SK-N-SH treated with all-trans-retinoic acid at 6 μM for 48 hours (cell line): ENCODE data around the gene RAB7A.
"Not testable (repeated sequence)": the region's sequence is repeated elsewhere in the genome, so short reads cannot be mapped to it uniquely, and the experiment has no call there.

Source experiments
- ATAC-seq: fragments of 200-7000 bp; cut with Tn5 transposase; 3 replicates; pipeline ENCODE4 v1.9.1; 2020; ENCODE audit warnings: mild to moderate bottlenecking, moderate library complexity
- ARNTL ChIP-seq: fragments of 450-650 bp; formaldehyde crosslinking; IDR thresholded peaks from 2 replicates; pipeline ENCODE4 v1.5.0; 2020; ENCODE audit warnings: low read depth, mild to moderate bottlenecking, moderate library complexity, borderline replicate concordance
- BACH2 ChIP-seq: fragments of 250-450 bp; sonication (Bioruptor Pico); IDR thresholded peaks from 2 replicates; pipeline ENCODE4 v1.9.0; 2021; ENCODE audit warnings: mild to moderate bottlenecking, borderline replicate concordance
- CSDC2 ChIP-seq: fragments of 250-450 bp; sonication (Bioruptor Pico); IDR thresholded peaks from 2 replicates; pipeline ENCODE4 v1.5.0; 2020; ENCODE audit warnings: mild to moderate bottlenecking, moderate library complexity
- CSRNP3 ChIP-seq: fragments of 250-450 bp; sonication (Bioruptor Pico); IDR thresholded peaks from 2 replicates; pipeline ENCODE4 v1.5.1; 2021; ENCODE audit warnings: mild to moderate bottlenecking, moderate library complexity
- ESRRG ChIP-seq: fragments of 250-450 bp; sonication (Bioruptor Pico); IDR thresholded peaks from 2 replicates; pipeline ENCODE4 v1.6.1; 2021; ENCODE audit warnings: mild to moderate bottlenecking
- GLIS3 ChIP-seq: fragments of 250-450 bp; sonication (Bioruptor Pico); IDR thresholded peaks from 2 replicates; pipeline ENCODE4 v1.5.0; 2020; ENCODE audit warnings: mild to moderate bottlenecking, moderate library complexity
- ISL1 ChIP-seq: fragments of 250-450 bp; sonication (Bioruptor Pico); IDR thresholded peaks from 2 replicates; pipeline ENCODE4 v2.1.2; 2022; ENCODE audit warnings: mild to moderate bottlenecking, moderate library complexity
- OSR1 ChIP-seq: fragments of 250-450 bp; sonication (Bioruptor Pico); IDR thresholded peaks from 2 replicates; pipeline ENCODE4 v1.8.0; 2022; ENCODE audit warnings: moderate library complexity, mild to moderate bottlenecking, inconsistent platforms
- PATZ1 ChIP-seq: fragments of 250-450 bp; sonication (Bioruptor Pico); IDR thresholded peaks from 2 replicates; pipeline ENCODE4 v1.8.0; 2020; ENCODE audit warnings: mild to moderate bottlenecking, moderate library complexity, borderline replicate concordance
- POU6F1 ChIP-seq: fragments of 250-450 bp; sonication (Bioruptor Pico); IDR thresholded peaks from 2 replicates; pipeline ENCODE4 v1.8.0; 2021; ENCODE audit warnings: low read depth, mild to moderate bottlenecking, moderate library complexity, borderline replicate concordance
- PPARA ChIP-seq: fragments of 250-450 bp; sonication (Bioruptor Pico); IDR thresholded peaks from 2 replicates; pipeline ENCODE4 v1.5.0; 2020; ENCODE audit warnings: mild to moderate bottlenecking, borderline replicate concordance
- RARB ChIP-seq: fragments of 250-450 bp; sonication (Bioruptor Pico); IDR thresholded peaks from 2 replicates; pipeline ENCODE4 v1.8.0; 2021; ENCODE audit warnings: mild to moderate bottlenecking, moderate library complexity
- SNAI2 ChIP-seq: fragments of 250-450 bp; sonication (Bioruptor Pico); IDR thresholded peaks from 2 replicates; pipeline ENCODE4 v1.5.0; 2020; ENCODE audit warnings: mild to moderate bottlenecking, moderate library complexity
- TCF4 ChIP-seq: fragments of 250-450 bp; sonication (Bioruptor Pico); IDR thresholded peaks from 2 replicates; pipeline ENCODE4 v1.8.0; 2021; ENCODE audit warnings: mild to moderate bottlenecking, moderate library complexity, borderline replicate concordance
- TOX ChIP-seq: fragments of 250-450 bp; sonication (Bioruptor Pico); IDR thresholded peaks from 2 replicates; pipeline ENCODE4 v1.8.0; 2021; ENCODE audit warnings: mild to moderate bottlenecking, moderate library complexity, borderline replicate concordance
- TSHZ2 ChIP-seq: fragments of 250-450 bp; sonication (Bioruptor Pico); IDR thresholded peaks from 2 replicates; pipeline ENCODE4 v1.5.0; 2020; ENCODE audit warnings: mild to moderate bottlenecking, moderate library complexity
- ZC3H10 ChIP-seq: fragments of 250-450 bp; sonication (Bioruptor Pico); IDR thresholded peaks from 2 replicates; pipeline ENCODE4 v1.5.1; 2021; ENCODE audit warnings: mild to moderate bottlenecking, moderate library complexity
- ZFP3 ChIP-seq: fragments of 250-450 bp; sonication (Bioruptor Pico); IDR thresholded peaks from 2 replicates; pipeline ENCODE4 v1.5.0; 2020; ENCODE audit warnings: mild to moderate bottlenecking, moderate library complexity
- ZFP30 ChIP-seq: fragments of 450-650 bp; formaldehyde crosslinking; IDR thresholded peaks from 2 replicates; pipeline ENCODE4 v1.5.0; 2022; ENCODE audit warnings: mild to moderate bottlenecking, moderate library complexity
- ZNF565 ChIP-seq: fragments of 450-650 bp; formaldehyde crosslinking; conservative IDR thresholded peaks from 2 replicates; pipeline ENCODE4 v1.5.0; 2020; ENCODE audit warnings: low read depth, mild to moderate bottlenecking, moderate library complexity
- ZNF70 ChIP-seq: fragments of 450-650 bp; formaldehyde crosslinking; IDR thresholded peaks from 2 replicates; pipeline ENCODE4 v1.5.0; 2020; ENCODE audit warnings: mild to moderate bottlenecking, moderate library complexity
- ZNF8 ChIP-seq: fragments of 450-650 bp; formaldehyde crosslinking; IDR thresholded peaks from 2 replicates; pipeline ENCODE4 v1.5.0; 2020; ENCODE audit warnings: mild to moderate bottlenecking, moderate library complexity

Gene RAB7A

GRCh38 chr3:128727059-128727458, 1.1 kb downstream of the RAB7A start (continued):
- no peak for TF ChIP-seq PATZ1 (CRISPR knock-in tag)

GRCh38 chr3:128727485-128727884, 1.5 kb downstream of the RAB7A start:
- no peak for ATAC-seq
- TF ChIP-seq CSDC2 (CRISPR knock-in tag) (no peak), ISL1 (CRISPR knock-in tag) (no peak), TOX (CRISPR knock-in tag) (no peak), ZC3H10 (CRISPR knock-in tag) (no peak), TSHZ2 (CRISPR knock-in tag) (no peak), ESRRG (CRISPR knock-in tag) (no peak), ZFP3 (CRISPR knock-in tag) (no peak), ZNF70 (CRISPR knock-in tag) (no peak), SNAI2 (no peak), POU6F1 (CRISPR knock-in tag) (no peak), TCF4 (no peak), GLIS3 (CRISPR knock-in tag) (no peak)
- TF ChIP-seq, all 23 proteins: peak for 0

GRCh38 chr3:128727996-128728395, 2.0 kb downstream of the RAB7A start:
- ATAC-seq, result no peak
- TF ChIP-seq TCF4 (no peak), TOX (CRISPR knock-in tag) (no peak), ZC3H10 (CRISPR knock-in tag) (no peak), ESRRG (CRISPR knock-in tag) (no peak), PATZ1 (CRISPR knock-in tag) (no peak), ZNF565 (no peak), PPARA (CRISPR knock-in tag) (no peak), ARNTL (CRISPR knock-in tag) (no peak), ZNF70 (CRISPR knock-in tag) (no peak), TSHZ2 (CRISPR knock-in tag) (no peak), GLIS3 (CRISPR knock-in tag) (no peak), BACH2 (CRISPR knock-in tag) (no peak), OSR1 (CRISPR knock-in tag) (no peak), ZFP3 (CRISPR knock-in tag) (no peak), RARB (CRISPR knock-in tag) (no peak), ZNF8 (CRISPR knock-in tag) (no peak), CSRNP3 (CRISPR knock-in tag) (no peak), POU6F1 (CRISPR knock-in tag) (no peak), ZFP30 (CRISPR knock-in tag) (no peak), ISL1 (CRISPR knock-in tag) (no peak)

- not testable (repeated sequence) for ATAC-seq
Observed at GRCh38 chr3:128728521-128728920, 2.5 kb downstream of the RAB7A start.
